ENCODE results near the gene AHDC1.

DNA sequence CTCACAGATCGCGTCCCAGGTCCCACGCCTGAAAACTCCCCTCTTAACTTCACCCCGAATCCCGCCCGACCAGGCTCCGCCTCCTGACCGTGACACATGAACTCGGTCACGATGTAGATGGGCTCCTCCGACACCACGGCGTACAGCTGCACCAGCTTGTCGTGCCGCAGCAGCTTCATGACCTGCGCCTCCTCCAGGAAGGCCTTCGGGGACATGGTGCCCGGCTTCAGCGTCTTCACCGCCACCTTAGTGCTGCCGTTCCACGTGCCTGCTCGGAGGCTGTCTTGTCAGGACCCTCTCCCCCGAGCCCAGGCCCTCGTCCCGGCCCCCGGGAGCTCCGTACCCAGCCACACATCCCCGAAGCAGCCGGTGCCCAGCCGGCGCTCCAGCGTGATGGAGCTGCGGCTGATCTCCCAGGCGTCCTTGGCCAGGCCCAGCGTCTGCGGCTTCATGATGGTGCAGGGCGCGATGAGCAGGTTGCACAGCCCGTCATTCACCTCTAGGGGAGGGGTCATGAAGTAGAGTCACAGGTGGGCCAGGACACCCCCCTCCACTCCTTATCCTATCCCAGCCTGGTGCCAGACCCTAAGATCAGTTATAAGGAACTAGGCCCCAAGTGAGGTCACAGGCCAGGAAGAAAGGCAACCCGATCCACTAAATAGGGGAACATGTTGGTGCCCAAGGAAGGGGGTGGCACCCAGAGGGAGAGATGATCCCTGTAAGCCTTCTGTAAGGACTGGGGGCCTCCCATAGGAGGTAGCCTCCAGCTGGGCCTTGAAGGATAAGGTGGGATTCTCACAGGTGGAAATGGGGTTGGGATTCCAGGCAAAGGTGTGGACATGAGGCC is 11.6 kb upstream of the AHDC1 start:
- TF ChIP-seq CTCF (IDR thresholded peaks at IDR 0.05) (no peak), EZH2 (IDR thresholded peaks at IDR 0.05) (no peak), EZH2phosphoT487 (IDR thresholded peaks at IDR 0.05) (no peak)

Data from neural progenitor cell (in vitro differentiated cells).